Left renal pelvis (tissue), 4 donors: ENCODE data around the gene VWF. TPM values are rescaled to one million over a fixed set of nuclear protein-coding genes. Genes with fewer than 3 reads are reported as not detected.
"Not testable (repeated sequence)": the region's sequence is repeated elsewhere in the genome, so short reads cannot be mapped to it uniquely, and the experiment has no call there.

Experiments used
- DNase-seq, 4 donors: peaks; one replicate each; pipeline ENCODE4 v3.0.0-alpha.2; 2013; ENCODE audit warnings: low read depth in 4 of 4, low spot score in 3 of 4
- polyA plus RNA-seq, 4 donors: library from polyadenylated mRNA; unstranded; fragments of 120-200 nt; gene quantifications; one replicate each; pipeline ENCODE4 v1.2.1, GENCODE V29; 2013; ENCODE audit not compliant: insufficient read length in 4 of 4

Gene VWF
- polyA plus RNA-seq, 4 donors: 7.9 to 19.3 (median 18.5) TPM

GRCh38 chr12:6106218-6106617 is 18.3 kb downstream of the VWF start:
- no peak for DNase-seq

GRCh38 chr12:6104842-6105241 is 19.6 kb downstream of the VWF start:
- no peak for DNase-seq

DNA sequence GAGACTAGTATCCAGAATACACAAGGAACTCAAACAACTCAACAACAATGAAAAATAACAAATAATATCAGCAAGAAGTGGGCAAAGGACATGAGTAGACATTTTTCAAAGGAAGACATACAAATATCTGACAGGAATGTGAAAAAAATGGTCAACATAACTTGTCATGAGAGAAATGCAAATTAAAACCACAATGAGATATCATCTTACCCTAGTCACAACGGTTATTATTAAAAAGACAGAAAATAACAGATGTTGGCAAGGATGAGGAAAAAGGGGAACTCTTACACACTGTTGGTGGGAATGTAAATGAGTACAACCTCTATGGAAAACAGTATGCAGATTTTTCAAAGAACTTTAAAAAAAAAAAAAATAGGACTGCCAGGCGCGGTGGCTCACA is 20.4 kb downstream of the VWF start:
- no peak for DNase-seq

DNA sequence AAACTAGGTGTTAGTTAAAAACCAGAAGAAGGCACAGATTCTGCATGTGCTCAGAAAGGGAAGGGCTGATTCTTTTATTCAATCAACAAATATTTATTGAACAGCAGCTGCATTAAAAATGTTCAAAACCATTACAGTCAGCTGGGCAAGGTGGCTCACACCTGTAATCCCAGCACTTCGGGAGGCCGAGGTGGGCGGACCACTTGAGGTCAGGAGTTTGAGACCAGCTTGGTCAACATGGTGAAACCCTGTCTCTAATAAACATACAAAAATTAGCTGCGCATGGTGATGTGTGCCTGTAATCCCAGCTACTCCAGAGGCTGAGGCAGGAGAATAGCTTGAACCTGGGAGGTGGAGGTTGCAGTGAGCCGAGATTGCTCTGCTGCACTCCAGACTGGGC is 22.4 kb downstream of the VWF start:
- DNase-seq: not testable (repeated sequence)

DNA sequence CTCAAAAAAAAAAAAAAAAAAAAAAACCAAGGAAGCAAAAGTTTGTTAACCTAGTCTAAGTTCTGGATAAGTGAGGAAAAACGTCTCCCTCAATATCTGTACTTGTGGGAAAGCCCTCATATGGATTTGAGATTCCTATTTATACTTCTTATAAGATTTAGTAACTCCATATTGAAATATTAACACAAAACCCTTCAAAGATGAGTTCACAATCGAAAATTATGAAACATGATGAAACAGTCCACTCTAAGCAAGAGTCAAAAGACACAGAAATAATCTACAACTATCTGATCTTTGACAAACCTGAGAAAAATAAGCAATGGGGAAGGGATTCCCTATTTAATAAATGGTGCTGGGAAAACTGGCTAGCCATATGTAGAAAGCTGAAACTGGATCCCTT is 25.2 kb downstream of the VWF start:
- DNase-seq: no peak

DNA sequence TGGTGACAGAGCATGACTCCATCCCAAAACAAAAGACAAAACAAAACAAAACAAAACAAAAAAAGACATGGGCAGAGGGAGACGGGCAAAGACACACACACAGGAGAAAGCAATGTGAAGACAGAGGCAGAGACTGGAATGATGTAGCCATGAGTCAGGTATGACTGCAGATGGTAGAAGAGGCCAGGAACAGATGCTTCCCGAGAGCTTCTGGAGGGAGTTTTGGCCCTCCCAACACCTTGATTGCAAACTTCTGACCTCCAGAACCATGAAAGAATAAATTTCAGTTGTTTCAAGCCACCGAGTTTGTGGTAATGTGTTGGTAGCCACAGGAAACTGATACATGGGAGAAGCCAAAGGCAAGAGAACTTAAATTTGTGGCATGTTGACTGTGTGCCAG is 27.1 kb downstream of the VWF start:
- no peak for DNase-seq

DNA sequence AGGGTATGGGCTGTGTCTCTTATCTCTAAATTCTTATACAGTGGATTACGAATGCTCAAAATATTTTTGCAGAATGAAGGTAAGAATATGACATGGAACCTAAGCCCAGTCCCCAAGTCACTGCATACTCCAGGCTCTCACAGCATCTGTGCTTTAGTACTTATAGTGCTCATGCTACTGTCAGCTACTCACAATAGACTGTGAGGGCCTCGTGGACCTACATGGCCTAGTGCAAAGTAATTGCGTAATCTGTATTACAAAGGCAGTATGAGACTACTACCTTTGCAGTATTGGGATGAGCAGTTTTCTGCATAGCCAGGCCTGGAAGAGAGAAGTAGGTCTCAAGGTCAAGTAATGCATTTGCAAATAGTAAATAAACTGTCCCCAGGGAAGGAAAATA is 27.9 kb downstream of the VWF start:
- no peak for DNase-seq

- no peak for DNase-seq
These were observed 29.2 kb downstream of the VWF start for GRCh38 chr12:6095269-6095668.

GRCh38 chr12:6093764-6094163 is 30.7 kb downstream of the VWF start:
- no peak for DNase-seq

DNA sequence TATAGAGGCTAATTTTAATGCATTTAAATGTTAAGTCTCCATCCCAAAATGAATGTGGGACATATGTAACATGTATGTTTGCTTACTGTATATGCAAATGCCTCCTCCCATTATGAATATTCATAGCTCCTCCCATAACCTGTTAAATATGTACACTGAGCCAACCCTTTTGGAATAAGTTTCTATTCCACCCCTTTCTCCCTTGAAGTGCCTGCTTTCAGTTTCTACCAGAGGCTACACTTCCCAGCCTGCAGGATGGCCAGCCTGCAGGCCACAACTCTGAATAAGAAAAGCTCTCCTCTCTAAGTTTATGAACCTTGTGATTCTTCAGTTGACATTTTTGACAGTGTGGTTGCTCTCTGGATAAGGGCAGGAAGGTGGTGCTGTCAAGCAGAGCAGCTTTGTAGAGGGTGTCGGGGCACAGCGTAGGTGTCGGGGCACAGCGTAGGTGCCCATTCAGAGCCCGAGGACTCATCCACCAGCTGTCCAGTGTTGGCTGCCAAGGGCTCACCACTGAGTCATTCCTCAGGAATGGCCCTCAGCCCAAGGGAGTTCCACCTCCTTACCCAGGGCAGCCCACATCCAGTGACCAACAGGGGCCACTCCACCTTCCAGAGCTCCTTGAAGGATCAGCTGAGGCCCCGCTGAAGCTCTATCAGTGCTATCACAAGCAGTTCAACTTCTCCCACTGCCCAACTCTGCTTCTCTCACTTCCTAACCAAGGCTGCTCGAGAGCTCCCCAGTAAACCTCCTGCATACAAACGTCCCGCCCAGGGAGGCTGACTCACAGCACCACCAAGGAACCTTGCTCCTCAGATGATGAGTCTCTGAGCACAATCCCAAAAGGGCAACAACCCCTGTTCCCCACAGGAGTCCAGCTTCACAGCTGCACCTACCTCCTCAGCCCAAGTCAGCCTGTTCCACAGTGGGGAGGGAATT is 31.4 kb downstream of the VWF start:
- DNase-seq: no peak

GRCh38 chr12:6091786-6092566 is 32.5 kb downstream of the VWF start:
- DNase-seq: no peak

DNA sequence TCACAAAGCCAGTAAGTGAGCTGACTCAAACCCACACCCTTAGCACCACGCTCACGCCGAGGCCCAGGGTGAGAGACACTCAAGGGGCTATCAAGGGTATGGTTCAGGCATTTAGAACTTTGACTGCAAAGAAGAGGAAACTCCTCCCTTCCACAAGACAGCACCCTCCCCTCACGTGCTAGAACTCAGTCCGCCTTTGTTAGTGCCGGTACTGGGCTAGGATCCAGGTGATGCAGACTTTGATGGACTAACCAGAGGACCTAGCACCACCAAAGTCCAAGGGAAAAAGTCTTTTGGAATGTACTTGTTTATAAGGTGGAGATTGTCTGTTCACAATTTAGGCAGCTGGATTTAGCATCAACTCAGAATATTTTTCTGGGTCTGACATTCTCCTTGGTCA is 33.7 kb downstream of the VWF start:
- DNase-seq: no peak

DNA sequence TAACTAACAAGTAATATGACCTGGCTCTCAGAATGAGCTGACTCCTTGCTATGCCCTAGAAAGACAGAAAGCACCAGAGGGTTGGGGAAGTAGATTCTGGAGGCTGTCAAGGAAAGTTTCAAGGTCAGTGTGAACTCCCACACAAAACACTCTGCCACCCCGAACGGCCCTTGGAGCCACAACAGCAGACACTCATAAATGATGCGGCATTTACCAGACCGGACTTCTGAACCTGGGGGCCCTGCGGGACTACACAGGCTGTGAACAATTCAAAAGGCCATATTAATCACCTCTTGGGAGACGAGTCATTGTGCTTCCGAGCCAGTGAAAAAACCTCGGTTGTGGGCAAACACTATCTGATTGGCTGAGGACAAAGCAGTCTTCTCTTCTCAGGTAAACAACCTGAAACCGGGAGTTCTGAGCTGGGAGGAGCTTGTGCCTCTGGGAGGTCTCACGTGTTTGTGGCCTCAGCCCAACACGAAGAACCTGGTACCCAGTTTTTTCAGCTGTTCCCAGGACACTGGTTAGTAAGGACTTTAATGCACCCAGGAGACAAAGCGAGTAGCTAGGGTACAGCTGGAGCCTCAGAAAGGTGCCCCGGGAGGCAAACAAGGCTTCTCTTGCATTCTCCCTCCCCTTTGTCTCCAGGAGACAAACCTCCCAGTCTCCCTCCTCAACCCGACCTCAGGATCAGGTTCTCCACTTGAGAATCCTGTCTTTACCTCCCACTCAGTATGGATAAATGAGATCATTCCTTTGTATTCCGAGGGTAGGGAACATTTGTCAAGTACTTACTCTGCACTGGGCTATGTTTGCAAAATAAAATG is 35.3 kb downstream of the VWF start:
- no peak for DNase-seq

DNA sequence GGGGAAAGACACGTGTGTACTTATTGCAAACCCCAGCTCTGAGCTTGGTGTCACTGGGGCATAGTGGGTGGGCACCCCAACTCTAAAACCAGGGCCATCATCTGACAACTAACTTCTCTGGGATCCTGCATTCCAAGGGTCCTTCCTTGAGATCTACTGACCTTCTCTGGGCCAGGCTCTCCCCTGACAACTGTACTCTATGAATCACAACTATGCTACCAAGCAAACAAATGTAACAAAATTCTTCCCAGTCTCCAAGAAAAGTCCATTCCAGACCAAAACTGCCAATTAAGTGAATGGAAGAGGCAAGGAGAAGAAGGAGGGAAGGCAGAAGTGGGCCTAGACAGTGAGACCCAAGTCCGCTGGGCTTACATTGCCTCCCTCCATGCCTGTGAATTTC is 38.2 kb downstream of the VWF start:
- no peak for DNase-seq

DNA sequence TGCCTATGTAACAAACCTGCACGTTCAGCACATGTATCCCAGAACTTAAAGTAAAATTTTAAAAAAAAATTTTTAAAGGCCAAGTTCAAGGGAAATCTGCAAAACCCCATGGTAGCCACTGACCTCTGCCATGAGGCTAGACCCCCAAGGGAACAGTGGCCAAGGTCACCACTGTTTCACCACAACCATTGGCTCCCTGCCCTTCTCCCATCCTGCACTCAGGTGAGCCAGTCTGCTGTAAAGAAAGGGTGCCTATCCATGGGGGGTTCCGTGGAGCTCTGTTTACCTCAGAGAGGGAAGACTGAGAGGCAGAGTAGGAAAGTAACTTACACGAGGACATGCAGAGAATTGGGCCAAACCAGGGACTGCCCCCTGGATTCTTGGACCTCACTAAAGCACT is 38.6 kb downstream of the VWF start:
- no peak for DNase-seq

- DNase-seq: no peak
These were observed 39.5 kb downstream of the VWF start for GRCh38 chr12:6084969-6085450.

GRCh38 chr12:6084261-6084968 is 40.1 kb downstream of the VWF start:
- no peak for DNase-seq

GRCh38 chr12:6083601-6084000 is 40.9 kb downstream of the VWF start:
- DNase-seq: no peak

GRCh38 chr12:6082613-6083012 is 41.9 kb downstream of the VWF start:
- DNase-seq: no peak
